Measurements from ENCODE around the gene CD36.
A peak's percentile ranks its signal among the peaks of the same experiment; 100 is the strongest.
"Not testable (repeated sequence)": the region's sequence is repeated elsewhere in the genome, so short reads cannot be mapped to it uniquely, and the experiment has no call there.

Gene CD36

GRCh38 chr7:80656029-80656428 lies 17.6 kb downstream of the CD36 start:
- DNase-seq = no peak

GRCh38 chr7:80659120-80660055 lies 20.9 kb downstream of the CD36 start:
- DNase-seq = peak in 1 of 2 experiments; percentile 41

GRCh38 chr7:80660939-80661338 lies 22.5 kb downstream of the CD36 start:
- no peak for DNase-seq

GRCh38 chr7:80661729-80662128 lies 23.3 kb downstream of the CD36 start:
- DNase-seq = no peak

GRCh38 chr7:80662252-80662651 lies 23.8 kb downstream of the CD36 start:
- no peak for DNase-seq

GRCh38 chr7:80665526-80665925 lies 27.1 kb downstream of the CD36 start:
- DNase-seq = no peak

GRCh38 chr7:80666376-80666775 lies 27.9 kb downstream of the CD36 start:
- no peak for DNase-seq

GRCh38 chr7:80669367-80669766 lies 30.9 kb downstream of the CD36 start:
- DNase-seq = not testable (repeated sequence)

GRCh38 chr7:80671744-80672143 lies 33.3 kb downstream of the CD36 start:
- DNase-seq = no peak

GRCh38 chr7:80675090-80675489 lies 36.6 kb downstream of the CD36 start:
- DNase-seq = no peak

- DNase-seq = no peak
Measured at GRCh38 chr7:80676404-80676803, 38.0 kb downstream of the CD36 start.

- DNase-seq = no peak
Measured at GRCh38 chr7:80677629-80678028, 39.2 kb downstream of the CD36 start.

- DNase-seq = no peak
Measured at GRCh38 chr7:80678707-80679106, 40.3 kb downstream of the CD36 start.

GRCh38 chr7:80679921-80680907 lies 41.8 kb downstream of the CD36 start:
- DNase-seq = no peak

- peak in 1 of 2 experiments; percentile 35 for DNase-seq
Measured at GRCh38 chr7:80681272-80681885, 42.9 kb downstream of the CD36 start.

GRCh38 chr7:80682744-80683143 lies 44.3 kb downstream of the CD36 start:
- no peak for DNase-seq

GRCh38 chr7:80686576-80686975 lies 48.1 kb downstream of the CD36 start:
- no peak for DNase-seq

- DNase-seq = peak in 1 of 2 experiments; percentile 74
Measured at GRCh38 chr7:80699045-80699638, 60.7 kb downstream of the CD36 start.

- DNase-seq = no peak
Measured at GRCh38 chr7:80699721-80700256, 61.3 kb downstream of the CD36 start.

- no peak for DNase-seq
Measured at GRCh38 chr7:80703272-80703671, 64.8 kb downstream of the CD36 start.

GRCh38 chr7:80705130-80705781 lies 66.8 kb downstream of the CD36 start:
- DNase-seq = no peak

- no peak for DNase-seq
Measured at GRCh38 chr7:80707318-80707717, 68.9 kb downstream of the CD36 start.
